Stomach (tissue), 4 donors: ENCODE results near the gene CISD3.

Source experiments
- CTCF ChIP-seq, 7 experiments: fragments of 450-650 bp in 4 of 7; fragments of 200-600 bp in 3 of 7; sonication (generic) in 3 of 7; IDR thresholded peaks; one replicate each; pipeline ENCODE4 v1.5.1; 2016 to 2019; ENCODE audit warnings: antibody characterized with exemption in 7 of 7, control low read depth in 2 of 7, mild to moderate bottlenecking in 1 of 7
- EP300 ChIP-seq: sonication (generic); formaldehyde crosslinking; IDR thresholded peaks from one replicate; pipeline ENCODE4 v1.6.1; 2017; ENCODE audit warnings: antibody characterized with exemption
- POLR2A ChIP-seq, 4 donors: fragments of 450-650 bp; IDR thresholded peaks; one replicate each; pipeline ENCODE4 v1.6.1; 2016; ENCODE audit warnings: antibody characterized with exemption in 4 of 4, control low read depth in 2 of 4, mild to moderate bottlenecking in 1 of 4, moderate library complexity in 1 of 4
- POLR2AphosphoS5 ChIP-seq, 3 donors: sonication (generic); formaldehyde crosslinking; IDR thresholded peaks; one replicate each; pipeline ENCODE4 v1.6.1; 2016; ENCODE audit warnings: antibody characterized with exemption in 3 of 3

DNA sequence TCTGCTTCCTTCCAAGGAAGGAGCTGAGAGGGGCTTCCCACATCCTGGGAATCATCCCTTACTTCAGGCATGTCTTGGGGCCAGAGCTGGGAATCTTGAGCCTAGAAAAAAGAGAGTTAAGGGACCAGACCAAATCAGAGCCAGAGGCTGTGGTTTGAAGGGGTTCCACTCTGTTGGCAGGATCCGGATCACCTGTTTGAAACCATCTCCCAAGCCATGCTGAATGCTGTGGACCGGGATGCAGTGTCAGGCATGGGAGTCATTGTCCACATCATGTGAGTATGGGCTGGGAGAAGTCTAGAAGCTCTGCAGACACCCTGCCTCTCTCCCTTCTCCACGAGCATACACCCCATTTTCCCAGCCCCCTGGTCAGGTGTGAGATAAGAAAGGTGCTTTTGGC is 32.1 kb downstream of the CISD3 start:
- TF ChIP-seq POLR2A (IDR thresholded peaks at IDR 0.05) (no peak), CTCF (IDR thresholded peaks at IDR 0.05) (no peak), EP300 (no peak), POLR2AphosphoS5 (IDR thresholded peaks at IDR 0.05) (no peak)
